Erythroblast (primary cell): ENCODE measurements around the gene RAPGEF2.

ENCODE experiments used
- GATA1 ChIP-seq: IDR thresholded peaks from 2 replicates; pipeline ENCODE4 v1.6.1; 2011; ENCODE audit warnings: low read depth, mild to moderate bottlenecking, control low read depth, low read length, moderate library complexity
- POLR2A ChIP-seq: IDR thresholded peaks from 2 replicates; pipeline ENCODE4 v1.6.1; 2011; ENCODE audit warnings: mild to moderate bottlenecking, low read length

GRCh38 chr4:159177265-159178150, 74.6 kb downstream of the RAPGEF2 start:
- TF ChIP-seq GATA1 (no peak), POLR2A (no peak)
